Measurements from ENCODE around the gene NT5C2. TPM values are rescaled to one million over a fixed set of nuclear protein-coding genes. Genes with fewer than 3 reads are reported as not detected.

The NT5C2 gene
- total RNA-seq, 2 donors from 2014 or later = 88.4 to 112 TPM

- Histone ChIP-seq H3K27ac (no peak overlapping the region), H3K4me1 (replicated peaks) (no peaks in the 10 kb centered on the region), H3K27me3 (replicated peaks; ENCODE audit: insufficient read depth) (no peaks in the 10 kb centered on the region), H3K36me3 (peaks cover 0 to 11% of the 10 kb centered on the region in 2 donors), H3K4me3 (no peak overlapping the region), H3K9me3 (no peaks in the 10 kb centered on the region)
- no peak for DNase-seq (ENCODE audit: low spot score)
- TF ChIP-seq CTCF (IDR thresholded peaks at IDR 0.05) = no peak
- no peak for TF ChIP-seq POLR2AphosphoS5 (IDR thresholded peaks at IDR 0.05)
- TF ChIP-seq POLR2A (IDR thresholded peaks at IDR 0.05) = no peak
- WGBS = 76% methylated on average over 16 of the region's 16 CpGs
- intact Hi-C loops (cut with DNase I) = loop anchor here (10.0 kb wide), 1 partner anchor 353 kb away; no protein-coding TSS in a partner anchor
These were observed 115.4 kb downstream of the NT5C2 start for GRCh38 chr10:103077491-103078308.

GRCh38 chr10:103077020-103077419 lies 116.1 kb downstream of the NT5C2 start:
- no peak for DNase-seq (ENCODE audit: low spot score)
- Histone ChIP-seq H3K27ac (no peak overlapping the region), H3K36me3 (peaks cover 0 to 11% of the 10 kb centered on the region in 2 donors), H3K27me3 (replicated peaks; ENCODE audit: insufficient read depth) (no peaks in the 10 kb centered on the region), H3K9me3 (no peaks in the 10 kb centered on the region), H3K4me1 (replicated peaks) (no peaks in the 10 kb centered on the region), H3K4me3 (no peak overlapping the region)
- 92% methylated on average over 21 of the region's 21 CpGs for WGBS
- TF ChIP-seq CTCF (IDR thresholded peaks at IDR 0.05) = no peak
- TF ChIP-seq POLR2A (IDR thresholded peaks at IDR 0.05) = no peak
- TF ChIP-seq POLR2AphosphoS5 (IDR thresholded peaks at IDR 0.05) = no peak
- intact Hi-C loops (cut with DNase I) = loop anchor here (10.0 kb wide), 1 partner anchor 352 kb away; no protein-coding TSS in a partner anchor

GRCh38 chr10:103072891-103073290 lies 120.2 kb downstream of the NT5C2 start:
- Histone ChIP-seq H3K27ac (no peak overlapping the region), H3K9me3 (no peaks in the 10 kb centered on the region), H3K4me1 (replicated peaks) (no peaks in the 10 kb centered on the region), H3K27me3 (replicated peaks; ENCODE audit: insufficient read depth) (no peaks in the 10 kb centered on the region), H3K4me3 (no peak overlapping the region), H3K36me3 (peaks cover 0 to 11% of the 10 kb centered on the region in 2 donors)
- no peak for DNase-seq (ENCODE audit: low spot score)
- intact Hi-C loops (cut with DNase I) = loop anchor here (10.0 kb wide), 1 partner anchor 348 kb away; no protein-coding TSS in a partner anchor
- WGBS = 98% methylated on average over 8 of the region's 8 CpGs
- TF ChIP-seq POLR2A (IDR thresholded peaks at IDR 0.05) = no peak
- TF ChIP-seq POLR2AphosphoS5 (IDR thresholded peaks at IDR 0.05) = no peak
- TF ChIP-seq CTCF (IDR thresholded peaks at IDR 0.05) = no peak

- Histone ChIP-seq H3K27ac (no peak overlapping the region), H3K9me3 (no peaks in the 10 kb centered on the region), H3K36me3 (peaks cover 0 to 11% of the 10 kb centered on the region in 2 donors), H3K27me3 (replicated peaks; ENCODE audit: insufficient read depth) (no peaks in the 10 kb centered on the region), H3K4me1 (replicated peaks) (no peaks in the 10 kb centered on the region), H3K4me3 (no peak overlapping the region)
- intact Hi-C loops (cut with DNase I) = loop anchor here (10.0 kb wide), 1 partner anchor 347 kb away; no protein-coding TSS in a partner anchor
- no peak for DNase-seq (ENCODE audit: low spot score)
- TF ChIP-seq POLR2AphosphoS5 (IDR thresholded peaks at IDR 0.05) (no peak), CTCF (IDR thresholded peaks at IDR 0.05) (no peak), POLR2A (IDR thresholded peaks at IDR 0.05) (no peak)
- 92% methylated on average over 22 of the region's 22 CpGs for WGBS
These were observed 120.8 kb downstream of the NT5C2 start for GRCh38 chr10:103072276-103072675.
